AG10803 (cell line): ENCODE measurements around the gene CPNE5.

Source experiments
- DNase-seq: peaks from one replicate; pipeline ENCODE4 v3.0.0; 2010; ENCODE audit warnings: low read depth
- H3K4me3 ChIP-seq: 2 replicates; pipeline ENCODE4 v1.5.1; 2011; ENCODE audit warnings: mild to moderate bottlenecking, low read length, control low read depth
- TF ChIP-seq, protein P1 (sequence below): conservative IDR thresholded peaks from 2 replicates; pipeline ENCODE4 v1.5.1; 2011; ENCODE audit warnings: mild to moderate bottlenecking, low read length, control low read depth, inconsistent platforms

CPNE5 gene

DNA sequence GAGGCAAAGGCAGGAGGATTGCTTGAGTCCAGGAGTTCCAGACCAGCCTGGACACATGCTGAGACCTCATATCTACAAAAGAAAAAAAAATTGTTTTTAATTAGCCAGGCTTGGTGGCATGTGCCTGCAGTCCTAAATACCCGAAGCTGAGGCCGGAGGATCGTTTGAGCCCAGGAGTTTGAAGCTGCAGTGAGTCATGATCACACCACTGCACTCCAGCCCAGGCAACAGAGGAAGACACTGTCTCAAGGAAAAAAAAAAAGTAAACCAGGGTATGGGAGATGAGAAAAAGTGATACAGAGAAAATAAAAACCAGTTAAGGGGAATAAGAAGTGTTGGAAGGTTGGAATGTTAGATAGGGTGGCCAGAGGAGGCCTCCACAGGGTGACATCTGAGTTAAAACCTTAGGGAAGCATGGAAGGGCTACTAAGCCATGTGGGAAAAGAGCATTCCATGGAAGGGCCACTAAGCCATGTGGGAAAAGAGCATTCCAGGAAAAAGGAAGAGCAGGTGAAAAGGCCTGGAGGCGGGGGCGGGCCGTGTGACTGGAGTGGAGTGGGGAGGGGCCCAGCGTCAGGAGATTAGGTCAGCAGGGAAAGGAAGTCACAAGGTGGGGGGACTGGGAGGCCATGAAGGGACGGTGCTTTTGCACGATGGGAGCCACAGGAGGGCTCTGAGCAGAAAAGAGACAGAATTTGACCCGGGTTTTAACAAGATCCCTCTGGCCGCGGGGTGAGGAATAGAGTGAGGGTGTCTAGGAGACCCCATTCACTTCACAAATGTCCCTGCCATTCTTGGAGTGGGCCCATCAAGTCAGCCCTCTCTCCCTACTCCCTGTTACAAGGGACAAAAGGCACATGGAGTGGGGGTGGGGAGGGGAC, 18.3 kb downstream of the CPNE5 start:
- TF ChIP-seq, protein P1, sequence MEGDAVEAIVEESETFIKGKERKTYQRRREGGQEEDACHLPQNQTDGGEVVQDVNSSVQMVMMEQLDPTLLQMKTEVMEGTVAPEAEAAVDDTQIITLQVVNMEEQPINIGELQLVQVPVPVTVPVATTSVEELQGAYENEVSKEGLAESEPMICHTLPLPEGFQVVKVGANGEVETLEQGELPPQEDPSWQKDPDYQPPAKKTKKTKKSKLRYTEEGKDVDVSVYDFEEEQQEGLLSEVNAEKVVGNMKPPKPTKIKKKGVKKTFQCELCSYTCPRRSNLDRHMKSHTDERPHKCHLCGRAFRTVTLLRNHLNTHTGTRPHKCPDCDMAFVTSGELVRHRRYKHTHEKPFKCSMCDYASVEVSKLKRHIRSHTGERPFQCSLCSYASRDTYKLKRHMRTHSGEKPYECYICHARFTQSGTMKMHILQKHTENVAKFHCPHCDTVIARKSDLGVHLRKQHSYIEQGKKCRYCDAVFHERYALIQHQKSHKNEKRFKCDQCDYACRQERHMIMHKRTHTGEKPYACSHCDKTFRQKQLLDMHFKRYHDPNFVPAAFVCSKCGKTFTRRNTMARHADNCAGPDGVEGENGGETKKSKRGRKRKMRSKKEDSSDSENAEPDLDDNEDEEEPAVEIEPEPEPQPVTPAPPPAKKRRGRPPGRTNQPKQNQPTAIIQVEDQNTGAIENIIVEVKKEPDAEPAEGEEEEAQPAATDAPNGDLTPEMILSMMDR, result no peak
- DNase-seq, result peak; percentile 46
- no peak overlapping the region for H3K4me3 ChIP-seq

GRCh38 chr6:36818756-36819155, 20.5 kb downstream of the CPNE5 start:
- H3K4me3 ChIP-seq, result no peak overlapping the region
- TF ChIP-seq, protein P1, result no peak
- no peak for DNase-seq

DNA sequence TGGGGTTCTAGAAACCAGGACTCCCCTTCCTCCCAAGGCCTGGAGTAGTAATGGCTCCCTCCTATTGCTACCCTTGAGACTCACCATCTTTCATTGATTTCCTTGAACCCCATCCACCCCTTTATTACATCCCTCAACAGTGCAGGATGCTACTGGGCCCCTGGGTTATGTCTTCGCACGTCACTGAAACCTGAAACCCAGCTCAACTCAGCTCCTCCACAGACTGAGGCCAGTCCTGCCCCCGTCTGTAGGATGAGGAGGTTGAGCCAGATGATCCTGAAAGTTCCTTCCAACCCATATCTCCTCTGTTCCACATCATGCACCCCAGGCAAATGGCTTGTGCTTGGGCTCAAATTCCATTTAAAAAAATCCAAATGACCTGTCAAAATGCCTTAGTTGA, 21.4 kb downstream of the CPNE5 start:
- no peak overlapping the region for H3K4me3 ChIP-seq
- DNase-seq, result no peak
- TF ChIP-seq, protein P1, result no peak

DNA sequence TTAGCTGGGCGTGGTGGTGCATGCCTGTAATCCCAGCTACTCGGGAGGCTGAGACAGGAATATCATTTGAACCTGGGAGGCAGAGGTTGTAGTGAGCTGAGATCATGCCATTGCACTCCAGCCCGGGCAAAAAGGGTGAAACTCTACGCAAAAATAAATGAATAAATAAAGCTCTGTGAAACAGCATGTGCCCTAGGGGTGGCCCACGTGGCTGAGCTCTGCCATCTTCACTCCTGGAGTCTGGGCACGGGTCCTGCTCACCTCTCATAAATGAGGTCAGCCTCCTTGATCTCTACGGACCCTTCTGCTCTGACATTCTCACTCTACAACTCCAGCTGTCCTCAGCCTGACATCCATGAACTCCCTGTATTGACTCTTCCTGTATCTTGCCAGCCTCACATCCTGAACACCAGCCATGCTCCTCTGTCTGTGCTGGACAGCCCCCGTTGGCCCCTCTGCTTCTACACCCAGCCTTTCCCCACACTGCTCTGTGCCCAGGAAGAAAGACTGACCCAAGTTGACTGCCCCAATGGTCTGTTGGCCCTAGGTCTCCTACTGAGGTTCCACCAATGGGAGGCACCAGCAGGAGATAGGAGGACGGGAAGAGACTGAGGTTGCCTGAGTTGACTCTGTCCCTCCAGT, 21.9 kb downstream of the CPNE5 start:
- DNase-seq, result no peak
- TF ChIP-seq, protein P1, result no peak
- no peak overlapping the region for H3K4me3 ChIP-seq

DNA sequence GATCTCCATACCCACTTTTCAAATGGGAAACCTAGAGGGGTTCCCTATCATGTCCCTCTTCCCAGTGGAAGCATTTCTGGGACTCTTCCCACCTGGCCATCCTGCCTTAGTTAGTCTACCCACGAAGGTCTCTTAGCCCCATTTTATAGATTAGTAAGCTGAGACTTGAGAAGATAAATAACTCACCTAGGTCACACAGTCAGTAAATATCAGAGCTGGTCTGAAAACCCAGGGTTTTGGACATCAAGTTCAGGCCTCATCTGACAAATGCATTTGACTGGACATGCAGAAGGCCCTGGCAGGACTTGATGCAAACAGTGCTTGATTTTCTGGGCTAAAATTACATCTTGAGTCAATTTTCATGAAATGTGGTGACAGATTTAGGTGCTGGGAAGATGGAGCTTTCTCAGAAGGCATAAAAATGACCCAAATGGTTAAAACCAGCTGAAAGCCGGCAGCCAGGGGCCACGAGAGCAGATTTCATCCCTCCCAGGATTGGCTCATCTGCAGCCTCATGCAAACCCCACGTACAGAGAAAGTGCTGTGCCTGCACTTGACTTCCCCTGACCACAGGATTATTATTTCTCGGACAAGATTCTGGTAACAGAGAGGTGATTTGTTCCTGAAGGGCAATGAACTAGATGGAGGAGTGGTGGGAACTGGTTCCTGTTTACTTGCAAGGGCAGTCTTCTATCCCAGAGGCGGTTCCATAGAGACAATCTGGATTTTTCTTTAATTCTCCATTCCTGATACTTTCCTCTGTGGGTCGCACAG, 23.1 kb downstream of the CPNE5 start:
- TF ChIP-seq, protein P1, result no peak
- peak; percentile 50 for DNase-seq
- H3K4me3 ChIP-seq, result no peak overlapping the region

DNA sequence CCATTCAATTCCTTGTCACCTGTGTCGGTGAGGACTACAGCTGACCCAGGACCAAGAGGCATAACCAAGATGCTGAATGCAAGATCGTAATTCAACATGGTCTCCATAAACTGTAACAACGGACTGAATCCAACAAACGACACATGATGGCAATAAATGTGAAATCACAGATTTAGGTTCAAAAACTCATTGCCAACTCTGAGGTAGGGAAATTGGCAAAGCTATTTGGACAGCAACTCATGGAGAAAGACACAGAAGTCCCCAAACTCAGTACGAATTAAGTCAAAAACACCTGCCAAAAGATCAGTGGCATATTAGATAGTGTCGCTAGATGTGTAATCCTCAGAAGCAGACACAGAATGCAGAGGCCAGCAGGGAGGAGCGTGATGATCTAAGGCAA, 25.0 kb downstream of the CPNE5 start:
- TF ChIP-seq, protein P1, result no peak
- no peak overlapping the region for H3K4me3 ChIP-seq
- DNase-seq, result no peak
